PFSK-1 (cell line): ENCODE data around the gene CNEP1R1.

Experiments
- SIN3A ChIP-seq: IDR thresholded peaks from 2 replicates; pipeline ENCODE4 v1.6.1; 2012; ENCODE audit warnings: mild to moderate bottlenecking, low read length, moderate library complexity, borderline replicate concordance; ENCODE audit not compliant: insufficient read depth
- TAF1 ChIP-seq: IDR thresholded peaks from 2 replicates; pipeline ENCODE4 v1.6.1; 2012; ENCODE audit warnings: low read length, control low read depth, borderline replicate concordance; ENCODE audit not compliant: insufficient read depth

DNA sequence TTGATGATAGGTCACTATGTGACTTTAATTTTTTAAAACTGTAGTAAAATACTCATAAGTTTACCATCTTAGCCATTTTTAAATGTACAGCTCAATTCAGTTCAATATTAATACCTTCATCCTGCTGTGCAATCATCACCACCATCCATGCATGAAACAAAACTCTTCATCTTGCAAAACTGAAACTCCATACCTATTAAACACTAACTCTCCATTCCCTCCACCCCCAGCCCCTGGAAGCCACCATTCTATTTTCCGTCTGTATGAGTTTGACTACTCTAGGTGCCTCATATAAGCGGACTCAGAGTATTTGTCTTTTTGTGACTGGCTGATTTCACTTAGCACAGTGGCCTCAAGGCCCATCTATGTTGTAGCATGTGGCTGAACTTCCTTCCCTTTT lies 9.4 kb upstream of the CNEP1R1 start:
- no peak for TF ChIP-seq SIN3A
- TF ChIP-seq TAF1 = no peak
